Placental pericyte (primary cell): ENCODE measurements around the gene LBH. TPM values are rescaled to one million over a fixed set of nuclear protein-coding genes. Genes with fewer than 3 reads are reported as not detected.

Experiments
- small RNA-seq: library from RNA; depleted of rRNA; stranded (forward); fragments of <200 nt; gene quantifications from one replicate; pipeline ENCODE3, GENCODE V24; 2012; ENCODE audit warnings: low replicate concordance
- total RNA-seq: library from RNA; depleted of rRNA; stranded (reverse); fragments of >200 nt; gene quantifications from 2 replicates; pipeline ENCODE4 v1.2.3, GENCODE V29; 2012

LBH gene
- total RNA-seq = 2.4 and 15.9 TPM in 2 replicates

GRCh38 chr2:30231212-30231995 lies at the start of gene LBH:
TSS of gene LBH (plus strand) at chr2:30231534. CDS start at chr2:30231739, 205 bp downstream.

Small RNAs within 50 kb of the gene (small RNA-seq; reads per million reads assigned to genes)
- gene SNORA10B = 0.26 reads per million

Other genes starting within 250 kb of the LBH start
- gene YPEL5, start 84.5 kb upstream of the LBH start, total RNA-seq = 51.3 and 62.4 TPM in 2 replicates
- 7.7 and 18.0 TPM in 2 replicates for gene LCLAT1, start 215.7 kb downstream of the LBH start, total RNA-seq